Kidney epithelial cell (primary cell): ENCODE measurements around the gene MEGF6. TPM values are rescaled to one million over a fixed set of nuclear protein-coding genes. Genes with fewer than 3 reads are reported as not detected.

Source experiments
- DNase-seq: peaks from one replicate; pipeline ENCODE4 v3.0.0-alpha.2; 2010; ENCODE audit warnings: low read depth
- H3K27me3 ChIP-seq: 2 replicates; pipeline ENCODE4 v1.6.0; 2011; ENCODE audit warnings: low read length; ENCODE audit not compliant: control insufficient read depth, insufficient read depth
- H3K36me3 ChIP-seq: 2 replicates; pipeline ENCODE4 v1.5.1; 2011; ENCODE audit warnings: low read length; ENCODE audit not compliant: control insufficient read depth, insufficient read depth
- H3K4me3 ChIP-seq: 2 replicates; pipeline ENCODE4 v1.5.1; 2011; ENCODE audit warnings: low read depth, mild to moderate bottlenecking, control low read depth, low read length
- CTCF ChIP-seq: IDR thresholded peaks from 2 replicates; pipeline ENCODE4 v1.5.1; 2011; ENCODE audit warnings: mild to moderate bottlenecking, moderate library complexity, low read length, control low read depth, inconsistent platforms; ENCODE audit not compliant: insufficient read depth, poor library complexity, severe bottlenecking
- total RNA-seq: library from RNA; depleted of rRNA; stranded (reverse); fragments of >200 nt; gene quantifications from 2 replicates; pipeline ENCODE4 v1.2.3, GENCODE V29; 2015

MEGF6 gene
- total RNA-seq, 1 donor from 2014 or later: 13.1 TPM

- Histone ChIP-seq H3K4me3 (no peak overlapping the region), H3K27me3 (no peaks in the 10 kb centered on the region), H3K36me3 (no peaks in the 10 kb centered on the region)
- no peak for TF ChIP-seq CTCF
- no peak for DNase-seq
These were observed 94.8 kb downstream of the MEGF6 start for GRCh38 chr1:3516481-3516869.

- TF ChIP-seq CTCF: no peak
- Histone ChIP-seq H3K4me3 (no peak overlapping the region), H3K36me3 (no peaks in the 10 kb centered on the region), H3K27me3 (no peaks in the 10 kb centered on the region)
- no peak for DNase-seq
These were observed 95.4 kb downstream of the MEGF6 start for GRCh38 chr1:3515774-3516480.

- no peak for DNase-seq
- Histone ChIP-seq H3K36me3 (no peaks in the 10 kb centered on the region), H3K27me3 (no peaks in the 10 kb centered on the region), H3K4me3 (no peak overlapping the region)
- no peak for TF ChIP-seq CTCF
These were observed 96.0 kb downstream of the MEGF6 start for GRCh38 chr1:3515272-3515671.

GRCh38 chr1:3514404-3514803 is 96.9 kb downstream of the MEGF6 start:
- no peaks in the 10 kb centered on the region for H3K27me3 ChIP-seq
- TF ChIP-seq CTCF: no peak
- no peak for DNase-seq
- H3K4me3 ChIP-seq: no peak overlapping the region
- H3K36me3 ChIP-seq: no peaks in the 10 kb centered on the region

- no peak for DNase-seq
- no peak overlapping the region for H3K4me3 ChIP-seq
- no peaks in the 10 kb centered on the region for H3K36me3 ChIP-seq
- no peak for TF ChIP-seq CTCF
- H3K27me3 ChIP-seq: no peaks in the 10 kb centered on the region
These were observed 99.5 kb downstream of the MEGF6 start for GRCh38 chr1:3511856-3512255.

- DNase-seq: no peak
- Histone ChIP-seq H3K27me3 (no peaks in the 10 kb centered on the region), H3K4me3 (no peak overlapping the region), H3K36me3 (no peaks in the 10 kb centered on the region)
- TF ChIP-seq CTCF: no peak
These were observed 100.0 kb downstream of the MEGF6 start for GRCh38 chr1:3511306-3511705.
